ENCODE data around the gene ACTRT3. TPM values are rescaled to one million over a fixed set of nuclear protein-coding genes. Genes with fewer than 3 reads are reported as not detected.

Gene ACTRT3
- total and polyA plus RNA-seq, 2 of the 13 experiments (the other 11 are each of a cell fraction or from before 2014, with no cell fraction given) = 0.42 to 0.97 TPM

GRCh38 chr3:169772897-169773816 is 3.8 kb upstream of the ACTRT3 start, which contains the start of gene MYNN (continued):
- TF ChIP-seq ZBED4 (CRISPR knock-in tag; IDR thresholded peaks at IDR 0.05; ENCODE audit: borderline replicate concordance) (no peak; the same call in none of the 2 replicates), PAF1 (CRISPR knock-in tag; IDR thresholded peaks at IDR 0.05) (no peak), PATZ1 (CRISPR knock-in tag; IDR thresholded peaks at IDR 0.05) (peak; percentile 88), ZNF550 (CRISPR knock-in tag; IDR thresholded peaks at IDR 0.05; ENCODE audit: borderline replicate concordance) (0 out of 2 replicates have a peak, but pooled peaks have one; percentile 33), ZBTB38 (CRISPR knock-in tag; IDR thresholded peaks at IDR 0.05) (0 out of 2 replicates have a peak, but pooled peaks have one; percentile 64), HOXA9 (CRISPR knock-in tag; IDR thresholded peaks at IDR 0.05; ENCODE audit: borderline replicate concordance) (no peak), WIZ (CRISPR knock-in tag; IDR thresholded peaks at IDR 0.05) (peak; percentile 71; the same call in 1 of the 2 replicates), NPAS2 (CRISPR knock-in tag; IDR thresholded peaks at IDR 0.05; ENCODE audit: borderline replicate concordance) (no peak), ZNF350 (CRISPR knock-in tag; IDR thresholded peaks at IDR 0.05; ENCODE audit: borderline replicate concordance, low read depth) (peak; percentile 92), EP300 (IDR thresholded peaks at IDR 0.05; ENCODE audit: low read depth in 2 of 2, low read length in 2 of 2) (no peak), EP300 (CRISPR knock-in tag; IDR thresholded peaks at IDR 0.05; ENCODE audit: borderline replicate concordance) (no peak), ZNF280D (CRISPR knock-in tag; IDR thresholded peaks at IDR 0.05) (peak; percentile 17; the same call in 1 of the 2 replicates), CREB3 (CRISPR knock-in tag; IDR thresholded peaks at IDR 0.05) (peak; percentile 36; the same call in 1 of the 2 replicates), GABPB1 (CRISPR knock-in tag; IDR thresholded peaks at IDR 0.05) (peak; percentile 98), HINFP (CRISPR knock-in tag; IDR thresholded peaks at IDR 0.05; ENCODE audit: low read depth) (peak; percentile 83; the same call in 1 of the 2 replicates)
